Prostate gland (tissue), 2 donors: ENCODE data around the gene MCC. TPM values are rescaled to one million over a fixed set of nuclear protein-coding genes. Genes with fewer than 3 reads are reported as not detected.

Experiments
- DNase-seq: peaks from one replicate; pipeline ENCODE4 v3.0.0-alpha.2; 2019; ENCODE audit warnings: low spot score
- H3K27ac ChIP-seq, 2 donors: fragments of 200-600 bp; sonication (generic); 2 replicates each; pipeline ENCODE4 v1.5.1; 2017 to 2019
- H3K27me3 ChIP-seq: fragments of 200-600 bp; sonication (generic); replicated peaks from 2 replicates; pipeline ENCODE4 v1.5.1; 2019; ENCODE audit not compliant: insufficient read depth
- H3K36me3 ChIP-seq, 2 donors: fragments of 200-600 bp; sonication (generic); 1 replicate in 1 of 2; 2 replicates in 1 of 2; pipeline versions ENCODE4 v1.5.1 to v1.8.1; 2017 to 2019
- H3K4me1 ChIP-seq: fragments of 200-600 bp; sonication (generic); replicated peaks from 2 replicates; pipeline ENCODE4 v1.5.1; 2019
- H3K4me3 ChIP-seq, 2 donors: fragments of 200-600 bp; sonication (generic); 2 replicates each; pipeline ENCODE4 v1.5.1; 2017 to 2019
- H3K9me3 ChIP-seq: fragments of 200-600 bp; sonication (generic); 2 replicates; pipeline ENCODE4 v1.5.1; 2017
- POLR2A ChIP-seq: fragments of 450-650 bp; IDR thresholded peaks from one replicate; pipeline ENCODE4 v1.6.1; 2016; ENCODE audit warnings: antibody characterized with exemption, mild to moderate bottlenecking
- POLR2AphosphoS5 ChIP-seq: sonication (generic); formaldehyde crosslinking; IDR thresholded peaks from one replicate; pipeline ENCODE4 v1.6.1; 2017; ENCODE audit warnings: antibody characterized with exemption
- WGBS: methylation state at CpG from one replicate; pipeline ENCODE4 v1.1.5; 2018; 5-methylcytosine and 5-hydroxymethylcytosine counted together
- intact Hi-C: fragments of 100-400 bp; cut with DNase I; formaldehyde crosslinking; loops from one replicate; pipeline ENCODE4 v1.14.2; 2022
- total RNA-seq, 2 donors: library from RNA; depleted of rRNA; stranded (reverse); fragments of >200 nt; gene quantifications; one replicate each; pipeline ENCODE4 v1.1.0, GENCODE V29; 2016
- TF ChIP-seq, protein P1 (sequence below), 4 experiments: fragments of 200-600 bp in 2 of 4; fragments of 450-650 bp in 2 of 4; sonication (generic) in 2 of 4; IDR thresholded peaks; 1 replicate in 3 of 4; 2 replicates in 1 of 4; pipeline ENCODE4 v1.5.1; 2016 to 2019; ENCODE audit warnings: antibody characterized with exemption in 4 of 4, mild to moderate bottlenecking in 2 of 4, moderate library complexity in 2 of 4

The MCC gene
- total RNA-seq, 2 donors from 2014 or later = 41.5 to 54.1 TPM

- WGBS = 74% methylated on average over 4 of the region's 4 CpGs
These were observed 341.1 kb downstream of the MCC start for GRCh38 chr5:113147101-113147508.

GRCh38 chr5:113145757-113146387, 342.4 kb downstream of the MCC start:
- intact Hi-C loops = no loop called here
- TF ChIP-seq, protein P1, sequence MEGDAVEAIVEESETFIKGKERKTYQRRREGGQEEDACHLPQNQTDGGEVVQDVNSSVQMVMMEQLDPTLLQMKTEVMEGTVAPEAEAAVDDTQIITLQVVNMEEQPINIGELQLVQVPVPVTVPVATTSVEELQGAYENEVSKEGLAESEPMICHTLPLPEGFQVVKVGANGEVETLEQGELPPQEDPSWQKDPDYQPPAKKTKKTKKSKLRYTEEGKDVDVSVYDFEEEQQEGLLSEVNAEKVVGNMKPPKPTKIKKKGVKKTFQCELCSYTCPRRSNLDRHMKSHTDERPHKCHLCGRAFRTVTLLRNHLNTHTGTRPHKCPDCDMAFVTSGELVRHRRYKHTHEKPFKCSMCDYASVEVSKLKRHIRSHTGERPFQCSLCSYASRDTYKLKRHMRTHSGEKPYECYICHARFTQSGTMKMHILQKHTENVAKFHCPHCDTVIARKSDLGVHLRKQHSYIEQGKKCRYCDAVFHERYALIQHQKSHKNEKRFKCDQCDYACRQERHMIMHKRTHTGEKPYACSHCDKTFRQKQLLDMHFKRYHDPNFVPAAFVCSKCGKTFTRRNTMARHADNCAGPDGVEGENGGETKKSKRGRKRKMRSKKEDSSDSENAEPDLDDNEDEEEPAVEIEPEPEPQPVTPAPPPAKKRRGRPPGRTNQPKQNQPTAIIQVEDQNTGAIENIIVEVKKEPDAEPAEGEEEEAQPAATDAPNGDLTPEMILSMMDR (IDR thresholded peaks at IDR 0.05) = no peak
- TF ChIP-seq POLR2AphosphoS5 (no peak), POLR2A (no peak)
- 61% methylated on average over 1 of the region's 1 CpG for WGBS
- Histone ChIP-seq H3K27ac (no peak overlapping the region), H3K9me3 (no peaks in the 10 kb centered on the region), H3K4me3 (no peak overlapping the region), H3K36me3 (no peaks in the 10 kb centered on the region), H3K27me3 (no peaks in the 10 kb centered on the region), H3K4me1 (peaks cover 2% of the 10 kb centered on the region)
- DNase-seq = no peak

More at GRCh38 chr5:113147101-113147508, 341.1 kb downstream of the MCC start:
- Histone ChIP-seq H3K9me3 (no peaks in the 10 kb centered on the region), H3K36me3 (no peaks in the 10 kb centered on the region), H3K27me3 (no peaks in the 10 kb centered on the region), H3K4me3 (no peak overlapping the region), H3K4me1 (peaks cover 2% of the 10 kb centered on the region), H3K27ac (no peak overlapping the region)
- no peak for DNase-seq
- intact Hi-C loops = no loop called here
- TF ChIP-seq POLR2AphosphoS5 (no peak), POLR2A (no peak)
- TF ChIP-seq, protein P1 (IDR thresholded peaks at IDR 0.05) = no peak

- TF ChIP-seq POLR2A (no peak), POLR2AphosphoS5 (no peak)
- TF ChIP-seq, protein P1 (IDR thresholded peaks at IDR 0.05) = no peak
- intact Hi-C loops = no loop called here
- no peaks in the 10 kb centered on the region for H3K27me3 ChIP-seq
- DNase-seq = no peak
- WGBS = 49% methylated on average over 4 of the region's 4 CpGs
- no peak overlapping the region for H3K4me3 ChIP-seq
- H3K27ac ChIP-seq = no peak overlapping the region
- H3K36me3 ChIP-seq = no peaks in the 10 kb centered on the region
- H3K4me1 ChIP-seq = no peaks in the 10 kb centered on the region
- no peaks in the 10 kb centered on the region for H3K9me3 ChIP-seq
These were observed 346.1 kb downstream of the MCC start for GRCh38 chr5:113142186-113142585.

DNA sequence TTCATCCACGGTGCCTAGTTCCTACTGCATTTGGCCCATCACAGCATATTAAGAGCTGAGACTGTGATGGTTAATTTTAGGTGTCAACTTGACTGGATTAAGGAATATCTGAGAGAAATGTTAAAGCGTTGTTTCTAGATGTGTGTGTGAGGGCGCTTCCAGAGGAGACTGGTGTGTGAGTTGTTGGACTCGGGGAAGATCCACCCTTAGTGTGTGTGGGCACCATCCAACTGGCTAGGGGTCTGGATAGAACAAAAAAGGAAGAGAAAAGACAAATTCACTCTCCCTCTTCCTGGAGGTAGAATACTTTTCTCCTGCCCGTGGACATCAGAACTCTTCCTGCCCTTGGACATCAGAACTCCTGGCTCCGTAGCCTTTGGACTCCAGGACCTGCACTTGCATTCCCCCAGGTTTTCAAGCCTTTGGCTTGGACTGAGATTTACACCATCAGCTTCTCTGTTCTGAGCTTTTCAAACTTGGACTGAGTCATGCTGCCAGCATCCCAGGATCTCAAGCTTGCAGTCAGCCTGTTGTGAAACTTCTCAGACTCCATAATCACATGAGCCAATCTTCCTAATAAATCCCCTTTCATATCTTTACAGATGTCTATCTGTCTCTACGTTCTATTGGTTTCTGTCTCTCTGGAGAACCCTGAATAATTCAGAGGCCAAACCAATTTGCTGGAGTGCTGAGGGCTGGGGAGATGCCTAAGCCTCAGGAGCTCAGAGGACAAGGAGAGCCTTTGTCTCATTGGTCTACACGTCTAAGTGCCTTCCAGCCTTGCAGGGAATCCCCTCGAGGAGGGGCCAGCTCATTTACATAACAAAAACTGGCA, 347.2 kb downstream of the MCC start:
- Histone ChIP-seq H3K4me3 (no peak overlapping the region), H3K36me3 (no peaks in the 10 kb centered on the region), H3K4me1 (no peaks in the 10 kb centered on the region), H3K9me3 (no peaks in the 10 kb centered on the region), H3K27me3 (no peaks in the 10 kb centered on the region), H3K27ac (no peak overlapping the region)
- DNase-seq = no peak
- WGBS = 61% methylated on average over 9 of the region's 9 CpGs
- intact Hi-C loops = no loop called here
- no peak for TF ChIP-seq POLR2AphosphoS5
- TF ChIP-seq, protein P1 (IDR thresholded peaks at IDR 0.05) = no peak
- TF ChIP-seq POLR2A = no peak
